ENCODE measurements around the gene NPAP1.
"Not testable (repeated sequence)": the region's sequence is repeated elsewhere in the genome, so short reads cannot be mapped to it uniquely, and the experiment has no call there.

The NPAP1 gene, protein sequence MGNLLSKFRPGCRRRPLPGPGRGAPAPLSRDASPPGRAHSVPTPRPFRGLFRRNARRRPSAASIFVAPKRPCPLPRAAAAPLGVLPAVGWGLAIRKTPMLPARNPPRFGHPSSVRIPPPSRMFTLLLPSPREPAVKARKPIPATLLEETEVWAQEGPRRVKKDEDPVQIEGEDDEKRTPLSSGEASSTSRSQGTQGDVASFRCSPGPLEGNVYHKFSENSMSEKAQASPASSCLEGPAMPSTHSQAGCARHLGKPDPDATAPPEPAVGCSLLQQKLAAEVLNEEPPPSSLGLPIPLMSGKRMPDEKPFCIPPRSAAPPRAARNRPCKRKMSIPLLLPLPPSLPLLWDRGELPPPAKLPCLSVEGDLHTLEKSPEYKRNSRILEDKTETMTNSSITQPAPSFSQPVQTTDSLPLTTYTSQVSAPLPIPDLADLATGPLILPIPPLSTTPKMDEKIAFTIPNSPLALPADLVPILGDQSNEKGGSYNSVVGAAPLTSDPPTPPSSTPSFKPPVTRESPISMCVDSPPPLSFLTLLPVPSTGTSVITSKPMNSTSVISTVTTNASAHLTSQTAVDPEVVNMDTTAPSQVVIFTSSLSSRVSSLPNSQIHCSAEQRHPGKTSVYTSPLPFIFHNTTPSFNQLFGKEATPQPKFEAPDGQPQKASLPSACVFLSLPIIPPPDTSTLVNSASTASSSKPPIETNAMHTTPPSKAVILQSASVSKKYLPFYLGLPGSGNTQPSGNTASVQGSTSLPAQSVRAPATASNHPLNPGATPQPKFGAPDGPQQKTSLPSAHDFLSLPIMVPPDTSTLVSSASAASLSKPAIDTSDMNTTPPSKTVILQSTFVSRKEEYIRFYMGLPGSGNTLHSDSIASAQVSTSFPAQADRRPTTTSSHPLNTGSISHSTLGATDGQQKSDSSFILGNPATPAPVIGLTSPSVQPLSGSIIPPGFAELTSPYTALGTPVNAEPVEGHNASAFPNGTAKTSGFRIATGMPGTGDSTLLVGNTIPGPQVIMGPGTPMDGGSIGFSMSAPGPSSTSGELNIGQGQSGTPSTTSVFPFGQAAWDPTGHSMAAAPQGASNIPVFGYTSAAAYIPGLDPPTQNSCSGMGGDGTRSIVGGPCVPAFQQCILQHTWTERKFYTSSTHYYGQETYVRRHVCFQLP

DNA sequence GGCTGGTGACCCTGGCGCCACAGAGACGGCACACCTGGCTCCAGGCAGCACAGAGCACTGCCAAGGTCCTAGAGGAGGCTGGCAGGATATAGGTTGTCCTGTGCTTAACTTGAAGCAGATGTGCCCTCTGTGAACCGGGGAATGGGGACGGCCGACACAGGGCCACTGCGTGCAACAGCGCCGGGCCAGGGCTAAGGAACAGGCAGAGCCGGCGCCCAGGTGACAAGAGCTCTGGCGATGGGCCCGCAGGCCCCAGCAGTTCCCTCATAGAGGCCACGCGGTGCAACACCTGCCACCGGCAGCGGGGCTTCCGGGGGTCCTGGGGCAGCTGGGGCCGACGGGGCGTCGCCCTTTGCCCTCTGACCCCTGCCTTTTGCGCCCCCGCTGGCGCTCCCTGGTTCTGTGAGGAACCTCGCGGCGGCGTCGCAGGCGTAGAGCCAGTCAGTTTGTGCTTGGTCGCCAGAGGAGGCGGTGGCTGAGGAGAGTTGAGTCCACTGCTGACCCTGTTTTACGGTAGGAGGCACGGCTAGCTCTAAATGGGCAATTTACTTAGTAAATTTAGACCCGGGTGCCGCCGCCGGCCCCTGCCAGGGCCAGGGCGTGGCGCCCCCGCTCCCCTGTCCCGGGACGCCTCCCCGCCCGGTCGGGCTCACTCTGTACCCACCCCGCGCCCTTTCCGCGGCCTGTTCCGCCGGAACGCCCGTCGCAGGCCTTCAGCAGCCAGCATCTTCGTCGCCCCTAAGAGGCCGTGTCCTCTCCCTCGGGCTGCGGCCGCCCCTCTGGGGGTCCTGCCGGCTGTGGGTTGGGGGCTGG, at the start of gene NPAP1:
Gene NPAP1 (plus strand): TSS at position 444 of the 813 bp plus-strand sequence. CDS start 93 bp downstream, at position 537.
- peaks cover 0 to 3% (median 0%) of the 10 kb centered on the region in 5 donors for H3K27me3 ChIP-seq (ENCODE audit: control insufficient read depth in 5 of 5, insufficient read depth in 4 of 5, low read length in 5 of 5)
- H3K36me3 ChIP-seq (ENCODE audit: control insufficient read depth in 5 of 5, insufficient read depth in 5 of 5, low read length in 5 of 5): no peaks in the 10 kb centered on the region
- no peaks in the 10 kb centered on the region for H3K4me1 ChIP-seq (ENCODE audit: control insufficient read depth in 5 of 5, insufficient read depth in 5 of 5, low read length in 5 of 5)
- H3K4me3 ChIP-seq (ENCODE audit: low read depth in 1 of 5, low read length in 5 of 5): no peak within 1 kb of the TSS
- H3K27ac ChIP-seq (ENCODE audit: low read depth, low read length): no peak within 1 kb of the TSS
- H3K9ac ChIP-seq (ENCODE audit: low read length in 5 of 5): no peak within 1 kb of the TSS
- H3K9me3 ChIP-seq (ENCODE audit: control insufficient read depth in 5 of 5, low read length in 5 of 5): peaks cover 0 to 21% (median 13%) of the 10 kb centered on the region in 5 donors

DNA sequence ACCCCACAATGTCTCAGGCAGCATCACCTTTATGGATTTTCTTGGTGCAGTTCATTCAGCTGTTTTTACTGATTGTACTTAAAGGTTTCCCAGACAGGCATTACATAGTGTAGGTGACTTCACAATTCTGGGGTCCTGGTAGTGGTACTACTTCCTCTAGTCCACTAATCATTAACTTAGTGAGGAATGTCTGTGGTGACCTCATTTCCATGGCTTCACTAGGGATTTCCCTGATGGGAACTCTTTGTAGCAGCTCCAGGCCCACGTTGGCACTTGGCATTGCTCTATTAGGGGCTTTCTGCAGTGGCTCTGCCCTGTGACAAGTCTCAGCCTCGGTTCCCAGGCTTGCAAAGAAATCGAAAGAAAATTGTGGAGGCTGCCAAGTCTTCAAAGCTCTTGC, 48.1 kb upstream of the NPAP1 start:
- no peak overlapping the region for H3K9ac ChIP-seq (ENCODE audit: low read length in 5 of 5)
- no peaks in the 10 kb centered on the region for H3K36me3 ChIP-seq (ENCODE audit: control insufficient read depth in 5 of 5, insufficient read depth in 5 of 5, low read length in 5 of 5)
- H3K4me1 ChIP-seq (ENCODE audit: control insufficient read depth in 5 of 5, insufficient read depth in 5 of 5, low read length in 5 of 5): no peaks in the 10 kb centered on the region
- H3K4me3 ChIP-seq (ENCODE audit: low read depth in 1 of 5, low read length in 5 of 5): no peak overlapping the region
- H3K27me3 ChIP-seq (ENCODE audit: control insufficient read depth in 5 of 5, insufficient read depth in 4 of 5, low read length in 5 of 5): no peaks in the 10 kb centered on the region
- H3K9me3 ChIP-seq (ENCODE audit: control insufficient read depth in 5 of 5, low read length in 5 of 5): peaks cover 0 to 14% (median 10%) of the 10 kb centered on the region in 5 donors
- no peak overlapping the region for H3K27ac ChIP-seq (ENCODE audit: low read depth, low read length)

DNA sequence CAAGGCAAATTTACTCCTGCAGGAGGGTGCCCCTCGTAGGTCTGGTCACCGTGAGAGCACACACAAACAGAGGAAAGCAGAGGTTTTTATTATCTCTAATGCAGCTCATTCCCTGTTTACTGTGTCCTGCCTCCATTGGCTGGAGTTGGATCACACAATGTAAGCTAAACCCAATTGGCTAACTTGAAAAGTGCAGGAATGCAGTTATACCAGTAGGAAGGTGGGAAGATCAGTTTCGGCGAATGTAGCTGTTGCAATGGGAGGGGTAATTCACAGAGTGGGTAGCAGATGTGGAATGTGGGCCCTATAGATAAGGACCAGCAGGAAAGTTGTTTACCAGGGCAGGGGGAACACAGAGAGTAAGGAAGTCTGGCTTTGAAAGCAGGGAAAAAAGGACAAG, 42.5 kb upstream of the NPAP1 start:
- H3K9me3 ChIP-seq (ENCODE audit: control insufficient read depth in 5 of 5, low read length in 5 of 5): peaks cover 2 to 23% (median 18%) of the 10 kb centered on the region in 5 donors
- H3K9ac ChIP-seq (ENCODE audit: low read length in 5 of 5): no peak overlapping the region
- H3K27me3 ChIP-seq (ENCODE audit: control insufficient read depth in 5 of 5, insufficient read depth in 4 of 5, low read length in 5 of 5): no peaks in the 10 kb centered on the region
- H3K4me3 ChIP-seq (ENCODE audit: low read depth in 1 of 5, low read length in 5 of 5): peak overlapping the region in 2 of 5 donors; percentile 22 to 28
- H3K27ac ChIP-seq (ENCODE audit: low read depth, low read length): no peak overlapping the region
- no peaks in the 10 kb centered on the region for H3K36me3 ChIP-seq (ENCODE audit: control insufficient read depth in 5 of 5, insufficient read depth in 5 of 5, low read length in 5 of 5)
- no peaks in the 10 kb centered on the region for H3K4me1 ChIP-seq (ENCODE audit: control insufficient read depth in 5 of 5, insufficient read depth in 5 of 5, low read length in 5 of 5)

DNA sequence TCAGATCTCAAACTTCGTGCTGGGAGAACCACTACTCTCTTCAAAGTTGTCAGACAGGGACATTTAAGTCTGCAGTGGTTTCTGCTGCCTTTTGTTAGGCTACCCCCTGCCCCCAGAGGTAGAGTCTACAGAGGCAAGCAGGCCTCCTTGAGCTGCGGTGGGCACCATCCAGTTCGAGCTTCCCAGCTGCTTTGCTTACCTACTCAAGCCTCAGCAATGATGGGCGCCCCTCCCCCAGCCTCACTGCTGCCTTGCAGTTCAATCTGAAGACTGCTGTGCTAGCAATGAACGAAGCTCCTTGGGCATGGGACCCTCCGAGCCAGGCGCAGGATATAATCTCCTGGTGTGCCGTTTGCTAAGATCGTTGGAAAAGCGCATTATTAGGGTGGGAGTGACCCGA, 36.2 kb upstream of the NPAP1 start:
- H3K4me1 ChIP-seq (ENCODE audit: control insufficient read depth in 5 of 5, insufficient read depth in 5 of 5, low read length in 5 of 5); H3K27me3 ChIP-seq (ENCODE audit: control insufficient read depth in 5 of 5, insufficient read depth in 4 of 5, low read length in 5 of 5); H3K27ac ChIP-seq (ENCODE audit: low read depth, low read length); H3K36me3 ChIP-seq (ENCODE audit: control insufficient read depth in 5 of 5, insufficient read depth in 5 of 5, low read length in 5 of 5); H3K9ac ChIP-seq (ENCODE audit: low read length in 5 of 5); H3K4me3 ChIP-seq (ENCODE audit: low read depth in 1 of 5, low read length in 5 of 5): not testable (repeated sequence)
- H3K9me3 ChIP-seq (ENCODE audit: control insufficient read depth in 5 of 5, low read length in 5 of 5): peaks cover 2 to 16% (median 3%) of the 10 kb centered on the region in 5 donors

DNA sequence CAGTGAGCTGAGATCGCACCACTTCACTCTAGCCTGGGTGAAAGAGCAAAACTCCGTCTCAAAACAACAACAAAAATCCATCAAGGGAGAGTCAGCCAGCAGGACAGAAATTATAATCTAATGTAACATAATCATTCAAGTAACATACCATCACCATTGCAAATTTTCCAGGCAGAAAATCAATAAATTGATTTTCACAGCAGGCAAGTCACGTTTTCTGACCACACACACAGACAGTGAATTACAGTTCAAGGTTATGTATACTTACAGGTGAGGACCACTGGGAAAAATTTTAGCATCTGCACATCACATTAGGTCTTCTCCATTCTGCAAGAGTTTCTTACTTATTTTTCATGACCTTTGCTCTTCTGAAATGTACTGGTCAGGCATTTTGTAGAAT, 29.9 kb upstream of the NPAP1 start:
- Histone ChIP-seq H3K4me3 (ENCODE audit: low read depth in 1 of 5, low read length in 5 of 5) (no peak overlapping the region), H3K4me1 (ENCODE audit: control insufficient read depth in 5 of 5, insufficient read depth in 5 of 5, low read length in 5 of 5) (no peaks in the 10 kb centered on the region), H3K27ac (ENCODE audit: low read depth, low read length) (no peak overlapping the region), H3K27me3 (ENCODE audit: control insufficient read depth in 5 of 5, insufficient read depth in 4 of 5, low read length in 5 of 5) (no peaks in the 10 kb centered on the region), H3K9me3 (ENCODE audit: control insufficient read depth in 5 of 5, low read length in 5 of 5) (peaks cover 0 to 6% (median 1%) of the 10 kb centered on the region in 5 donors), H3K9ac (ENCODE audit: low read length in 5 of 5) (no peak overlapping the region), H3K36me3 (ENCODE audit: control insufficient read depth in 5 of 5, insufficient read depth in 5 of 5, low read length in 5 of 5) (no peaks in the 10 kb centered on the region)

DNA sequence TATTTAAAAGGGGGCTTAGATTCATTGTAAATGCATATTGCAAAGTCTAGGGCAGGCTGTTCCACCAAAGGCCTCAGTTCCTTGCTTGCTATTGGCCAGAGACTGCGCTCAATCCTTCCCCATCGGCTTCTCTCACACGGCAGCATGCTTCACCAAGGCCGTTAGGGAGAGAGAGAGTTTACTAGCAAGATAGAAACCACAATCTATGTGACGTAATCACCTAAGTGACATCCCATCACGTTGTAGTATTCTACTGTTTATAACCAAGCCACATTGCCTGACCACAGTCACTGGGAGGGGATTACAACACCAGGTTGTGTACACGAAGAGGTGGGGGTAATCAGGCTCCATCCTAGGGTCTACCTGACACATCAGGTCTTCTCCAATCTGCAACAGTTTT, 16.0 kb upstream of the NPAP1 start:
- H3K36me3 ChIP-seq (ENCODE audit: control insufficient read depth in 5 of 5, insufficient read depth in 5 of 5, low read length in 5 of 5): no peaks in the 10 kb centered on the region
- peaks cover 0 to 2% (median 0%) of the 10 kb centered on the region in 5 donors for H3K9me3 ChIP-seq (ENCODE audit: control insufficient read depth in 5 of 5, low read length in 5 of 5)
- no peak overlapping the region for H3K9ac ChIP-seq (ENCODE audit: low read length in 5 of 5)

DNA sequence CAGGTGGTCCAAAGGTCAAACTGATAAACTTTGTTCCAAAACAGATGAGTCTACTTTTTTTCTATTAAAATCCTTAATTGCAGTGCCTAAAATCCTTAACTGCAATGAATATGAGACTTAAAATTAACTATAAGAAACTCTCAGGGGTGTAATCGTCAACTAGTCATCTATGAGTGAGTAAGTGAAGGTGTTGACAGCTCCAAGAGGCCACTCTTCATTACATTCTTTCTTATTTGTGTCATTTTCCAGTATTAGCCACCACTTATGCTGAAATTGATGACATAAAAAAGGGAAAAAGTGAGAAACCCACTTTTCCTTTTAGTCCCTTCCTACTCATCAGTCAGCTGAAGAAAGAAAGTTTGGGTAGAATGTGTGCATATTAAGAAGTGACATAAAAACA, 12.6 kb upstream of the NPAP1 start:
- Histone ChIP-seq H3K9ac (ENCODE audit: low read length in 5 of 5) (no peak overlapping the region), H3K27ac (ENCODE audit: low read depth, low read length) (no peak overlapping the region), H3K27me3 (ENCODE audit: control insufficient read depth in 5 of 5, insufficient read depth in 4 of 5, low read length in 5 of 5) (no peaks in the 10 kb centered on the region), H3K4me1 (ENCODE audit: control insufficient read depth in 5 of 5, insufficient read depth in 5 of 5, low read length in 5 of 5) (no peaks in the 10 kb centered on the region), H3K36me3 (ENCODE audit: control insufficient read depth in 5 of 5, insufficient read depth in 5 of 5, low read length in 5 of 5) (no peaks in the 10 kb centered on the region), H3K9me3 (ENCODE audit: control insufficient read depth in 5 of 5, low read length in 5 of 5) (peaks cover 0 to 3% (median 0%) of the 10 kb centered on the region in 5 donors), H3K4me3 (ENCODE audit: low read depth in 1 of 5, low read length in 5 of 5) (no peak overlapping the region)

More for the DNA sequence above, 16.0 kb upstream of the NPAP1 start:
- H3K27me3 ChIP-seq (ENCODE audit: control insufficient read depth in 5 of 5, insufficient read depth in 4 of 5, low read length in 5 of 5): no peaks in the 10 kb centered on the region
- H3K27ac ChIP-seq (ENCODE audit: low read depth, low read length): no peak overlapping the region
- no peak overlapping the region for H3K4me3 ChIP-seq (ENCODE audit: low read depth in 1 of 5, low read length in 5 of 5)
- H3K4me1 ChIP-seq (ENCODE audit: control insufficient read depth in 5 of 5, insufficient read depth in 5 of 5, low read length in 5 of 5): no peaks in the 10 kb centered on the region

DNA sequence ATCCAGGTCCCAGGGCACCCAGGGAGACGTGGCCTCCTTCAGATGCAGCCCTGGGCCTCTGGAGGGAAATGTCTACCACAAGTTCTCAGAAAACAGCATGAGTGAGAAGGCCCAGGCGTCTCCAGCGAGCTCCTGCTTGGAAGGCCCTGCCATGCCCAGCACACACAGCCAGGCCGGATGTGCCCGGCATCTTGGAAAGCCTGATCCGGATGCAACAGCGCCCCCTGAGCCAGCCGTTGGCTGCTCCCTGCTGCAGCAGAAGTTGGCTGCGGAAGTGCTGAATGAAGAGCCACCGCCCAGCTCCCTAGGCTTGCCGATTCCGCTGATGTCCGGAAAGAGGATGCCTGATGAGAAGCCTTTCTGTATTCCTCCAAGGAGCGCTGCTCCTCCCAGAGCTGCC, 856 bp downstream of the NPAP1 start:
- peaks cover 0 to 3% (median 0%) of the 10 kb centered on the region in 5 donors for H3K27me3 ChIP-seq (ENCODE audit: control insufficient read depth in 5 of 5, insufficient read depth in 4 of 5, low read length in 5 of 5)
- no peaks in the 10 kb centered on the region for H3K36me3 ChIP-seq (ENCODE audit: control insufficient read depth in 5 of 5, insufficient read depth in 5 of 5, low read length in 5 of 5)
- peaks cover 0 to 21% (median 13%) of the 10 kb centered on the region in 5 donors for H3K9me3 ChIP-seq (ENCODE audit: control insufficient read depth in 5 of 5, low read length in 5 of 5)
- H3K27ac ChIP-seq (ENCODE audit: low read depth, low read length): no peak overlapping the region
- no peak overlapping the region for H3K4me3 ChIP-seq (ENCODE audit: low read depth in 1 of 5, low read length in 5 of 5)
- H3K4me1 ChIP-seq (ENCODE audit: control insufficient read depth in 5 of 5, insufficient read depth in 5 of 5, low read length in 5 of 5): no peaks in the 10 kb centered on the region
- no peak overlapping the region for H3K9ac ChIP-seq (ENCODE audit: low read length in 5 of 5)

DNA sequence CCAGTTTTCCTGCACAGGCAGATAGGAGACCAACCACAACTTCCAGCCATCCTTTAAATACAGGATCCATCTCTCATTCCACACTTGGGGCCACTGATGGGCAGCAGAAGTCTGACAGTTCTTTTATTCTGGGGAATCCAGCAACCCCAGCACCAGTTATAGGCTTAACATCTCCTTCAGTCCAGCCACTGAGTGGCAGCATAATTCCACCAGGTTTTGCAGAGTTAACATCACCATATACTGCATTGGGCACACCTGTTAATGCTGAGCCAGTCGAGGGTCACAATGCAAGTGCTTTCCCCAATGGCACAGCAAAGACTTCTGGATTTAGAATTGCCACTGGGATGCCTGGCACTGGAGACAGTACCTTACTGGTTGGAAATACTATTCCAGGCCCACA, 2.9 kb downstream of the NPAP1 start:
- Histone ChIP-seq H3K36me3 (ENCODE audit: control insufficient read depth in 5 of 5, insufficient read depth in 5 of 5, low read length in 5 of 5) (no peaks in the 10 kb centered on the region), H3K4me3 (ENCODE audit: low read depth in 1 of 5, low read length in 5 of 5) (no peak overlapping the region), H3K27ac (ENCODE audit: low read depth, low read length) (no peak overlapping the region), H3K27me3 (ENCODE audit: control insufficient read depth in 5 of 5, insufficient read depth in 4 of 5, low read length in 5 of 5) (peaks cover 0 to 3% (median 0%) of the 10 kb centered on the region in 5 donors), H3K9ac (ENCODE audit: low read length in 5 of 5) (no peak overlapping the region), H3K4me1 (ENCODE audit: control insufficient read depth in 5 of 5, insufficient read depth in 5 of 5, low read length in 5 of 5) (no peaks in the 10 kb centered on the region), H3K9me3 (ENCODE audit: control insufficient read depth in 5 of 5, low read length in 5 of 5) (peaks cover 0 to 21% (median 13%) of the 10 kb centered on the region in 5 donors)

Measured in subcutaneous abdominal adipose tissue (tissue), 5 donors.